SU-DHL-6 (cell line): ENCODE results near the gene FABP3.

ENCODE experiments used
- H2AFZ ChIP-seq: fragments of 200-600 bp; sonication (generic); 2 replicates; pipeline ENCODE4 v1.6.1; 2014; ENCODE audit warnings: low read depth, mild to moderate bottlenecking, moderate library complexity, mixed read lengths, antibody characterized with exemption, low read length; ENCODE audit not compliant: severe bottlenecking
- H3F3A ChIP-seq: fragments of 200-600 bp; shearing (Covaris generic); 2 replicates; pipeline ENCODE4 v1.6.0; 2016; ENCODE audit warnings: antibody characterized with exemption, mild to moderate bottlenecking; ENCODE audit not compliant: insufficient read depth
- H3K27ac ChIP-seq: fragments of 200-600 bp; sonication (generic); 2 replicates; pipeline ENCODE4 v1.5.1; 2016; ENCODE audit warnings: low read depth, mild to moderate bottlenecking, low read length, moderate library complexity, mixed read lengths
- H3K27me3 ChIP-seq: fragments of 200-600 bp; sonication (generic), shearing (Covaris generic); 2 replicates; pipeline ENCODE4 v1.6.0; 2014; ENCODE audit warnings: mild to moderate bottlenecking, low read length
- H3K36me3 ChIP-seq: fragments of 200-600 bp; sonication (generic); 2 replicates; pipeline ENCODE4 v1.6.1; 2014; ENCODE audit warnings: mild to moderate bottlenecking, low read length, mixed read lengths
- H3K4me2 ChIP-seq: fragments of 300-600, 200-600 bp; shearing (Covaris generic), sonication (generic); 2 replicates; pipeline ENCODE4 v1.6.0; 2014; ENCODE audit warnings: low read length, low read depth, mild to moderate bottlenecking; ENCODE audit not compliant: poor library complexity, severe bottlenecking
- H3K4me3 ChIP-seq: fragments of 200-600 bp; sonication (generic); 2 replicates; pipeline ENCODE4 v1.5.1; 2014; ENCODE audit warnings: antibody characterized with exemption, low read length, mild to moderate bottlenecking, mixed read lengths; ENCODE audit not compliant: insufficient read depth, poor library complexity, severe bottlenecking
- H3K79me2 ChIP-seq: fragments of 200-600 bp; sonication (generic); 2 replicates; pipeline ENCODE4 v1.6.1; 2014; ENCODE audit warnings: mild to moderate bottlenecking, low read length, moderate library complexity; ENCODE audit not compliant: insufficient read depth
- H3K9ac ChIP-seq: fragments of 200-600 bp; sonication (generic); 2 replicates; pipeline ENCODE4 v1.7.0; 2014; ENCODE audit warnings: mild to moderate bottlenecking, low read length
- H3K9me2 ChIP-seq: fragments of 200-600 bp; sonication (generic); replicated peaks from 2 replicates; pipeline ENCODE4 v1.6.1; 2014; ENCODE audit warnings: low read length; ENCODE audit not compliant: insufficient read depth
- H3K9me3 ChIP-seq: fragments of 200-600 bp; sonication (generic); 2 replicates; pipeline ENCODE4 v1.6.1; 2014; ENCODE audit warnings: low read length, mixed read lengths; ENCODE audit not compliant: insufficient read depth
- H4K20me1 ChIP-seq: fragments of 200-600 bp; sonication (generic); 2 replicates; pipeline ENCODE4 v1.6.1; 2014; ENCODE audit warnings: low read depth, mild to moderate bottlenecking, antibody characterized with exemption, low read length, moderate library complexity, mixed read lengths
- EZH2phosphoT487 ChIP-seq: fragments of 200-600 bp; sonication (generic), shearing (Covaris generic); conservative IDR thresholded peaks from 2 replicates; pipeline ENCODE4 v1.6.1; 2018; ENCODE audit warnings: mild to moderate bottlenecking, antibody characterized with exemption, low read length, moderate library complexity, mixed read lengths
- TF ChIP-seq, protein P1 (sequence below): fragments of 200-600 bp; sonication (generic); IDR thresholded peaks from one replicate; pipeline ENCODE4 v1.5.1; 2017; ENCODE audit warnings: antibody characterized with exemption, mild to moderate bottlenecking, low read length, moderate library complexity; ENCODE audit not compliant: insufficient read depth, poor library complexity, severe bottlenecking

The FABP3 gene

GRCh38 chr1:31326461-31326860, 46.4 kb downstream of the FABP3 start:
- Histone ChIP-seq H3K79me2 (no peaks in the 10 kb centered on the region), H3K9ac (no peak overlapping the region), H3F3A (no peaks in the 10 kb centered on the region), H3K27me3 (no peaks in the 10 kb centered on the region), H3K4me2 (no peak overlapping the region), H2AFZ (no peak overlapping the region), H3K4me3 (no peak overlapping the region), H3K36me3 (no peaks in the 10 kb centered on the region), H3K27ac (no peak overlapping the region), H3K9me3 (no peaks in the 10 kb centered on the region), H4K20me1 (no peaks in the 10 kb centered on the region), H3K9me2 (no peaks in the 10 kb centered on the region)
- TF ChIP-seq, protein P1, sequence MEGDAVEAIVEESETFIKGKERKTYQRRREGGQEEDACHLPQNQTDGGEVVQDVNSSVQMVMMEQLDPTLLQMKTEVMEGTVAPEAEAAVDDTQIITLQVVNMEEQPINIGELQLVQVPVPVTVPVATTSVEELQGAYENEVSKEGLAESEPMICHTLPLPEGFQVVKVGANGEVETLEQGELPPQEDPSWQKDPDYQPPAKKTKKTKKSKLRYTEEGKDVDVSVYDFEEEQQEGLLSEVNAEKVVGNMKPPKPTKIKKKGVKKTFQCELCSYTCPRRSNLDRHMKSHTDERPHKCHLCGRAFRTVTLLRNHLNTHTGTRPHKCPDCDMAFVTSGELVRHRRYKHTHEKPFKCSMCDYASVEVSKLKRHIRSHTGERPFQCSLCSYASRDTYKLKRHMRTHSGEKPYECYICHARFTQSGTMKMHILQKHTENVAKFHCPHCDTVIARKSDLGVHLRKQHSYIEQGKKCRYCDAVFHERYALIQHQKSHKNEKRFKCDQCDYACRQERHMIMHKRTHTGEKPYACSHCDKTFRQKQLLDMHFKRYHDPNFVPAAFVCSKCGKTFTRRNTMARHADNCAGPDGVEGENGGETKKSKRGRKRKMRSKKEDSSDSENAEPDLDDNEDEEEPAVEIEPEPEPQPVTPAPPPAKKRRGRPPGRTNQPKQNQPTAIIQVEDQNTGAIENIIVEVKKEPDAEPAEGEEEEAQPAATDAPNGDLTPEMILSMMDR = no peak
- no peak for TF ChIP-seq EZH2phosphoT487

GRCh38 chr1:31324992-31325391, 47.9 kb downstream of the FABP3 start:
- H3K9ac ChIP-seq = no peak overlapping the region
- H2AFZ ChIP-seq = no peak overlapping the region
- H3K27ac ChIP-seq = no peak overlapping the region
- H3K79me2 ChIP-seq = no peaks in the 10 kb centered on the region
- no peaks in the 10 kb centered on the region for H3K27me3 ChIP-seq
- H3K4me3 ChIP-seq = no peak overlapping the region
- TF ChIP-seq, protein P1 = no peak
- TF ChIP-seq EZH2phosphoT487 = no peak
- no peaks in the 10 kb centered on the region for H3K9me3 ChIP-seq
- H3F3A ChIP-seq = no peaks in the 10 kb centered on the region
- H4K20me1 ChIP-seq = no peaks in the 10 kb centered on the region
- H3K36me3 ChIP-seq = peaks cover 4% of the 10 kb centered on the region; the same call in 1 of the 2 replicates
- no peak overlapping the region for H3K4me2 ChIP-seq
- no peaks in the 10 kb centered on the region for H3K9me2 ChIP-seq

DNA sequence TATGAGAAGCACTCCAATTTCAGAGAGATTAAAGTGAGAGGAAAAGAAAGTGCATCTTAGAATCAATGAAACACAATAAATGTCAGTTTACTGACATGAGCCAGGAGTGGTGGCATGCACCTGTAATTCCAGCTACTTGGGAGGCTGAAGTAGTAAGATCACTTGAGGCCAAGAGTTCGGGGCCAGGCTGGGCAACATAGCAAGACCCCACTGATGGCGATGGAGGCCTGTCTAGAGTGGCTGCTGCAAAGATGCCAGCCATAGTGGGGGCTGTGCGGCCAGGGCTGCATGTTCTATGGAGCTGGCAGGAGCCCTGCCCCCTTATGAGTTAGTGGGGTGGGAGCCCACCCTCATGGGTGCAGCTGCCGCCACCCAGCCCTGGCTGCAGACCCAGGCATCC, 48.8 kb downstream of the FABP3 start:
- TF ChIP-seq EZH2phosphoT487 = no peak
- TF ChIP-seq, protein P1 = no peak

More for the DNA sequence above, 48.8 kb downstream of the FABP3 start:
- peaks cover 10% of the 10 kb centered on the region; the same call in 1 of the 2 replicates for H3K36me3 ChIP-seq
- H3K9me3 ChIP-seq = no peaks in the 10 kb centered on the region
- no peaks in the 10 kb centered on the region for H3K9me2 ChIP-seq
- no peaks in the 10 kb centered on the region for H3K27me3 ChIP-seq
- no peak overlapping the region for H3K4me3 ChIP-seq
- H4K20me1 ChIP-seq = no peaks in the 10 kb centered on the region
- no peak overlapping the region for H2AFZ ChIP-seq
- H3F3A ChIP-seq = no peaks in the 10 kb centered on the region
- no peak overlapping the region for H3K27ac ChIP-seq
- H3K9ac ChIP-seq = no peak overlapping the region
- no peak overlapping the region for H3K4me2 ChIP-seq
- no peaks in the 10 kb centered on the region for H3K79me2 ChIP-seq
